SK-N-MC (cell line): ENCODE data around the gene AHNAK.

Experiments
- EZH2 ChIP-seq: fragments of 200-600 bp; sonication (generic); IDR thresholded peaks from one replicate; pipeline ENCODE4 v1.6.1; 2017; ENCODE audit warnings: antibody characterized with exemption
- FOXP2 ChIP-seq: optimal IDR thresholded peaks from 2 replicates; pipeline ENCODE3; 2011; ENCODE audit warnings: mild to moderate bottlenecking, moderate library complexity; ENCODE audit not compliant: insufficient read depth; ENCODE audit errors: extremely low read length, control extremely low read depth
- POLR2AphosphoS5 ChIP-seq: IDR thresholded peaks from 2 replicates; pipeline ENCODE4 v1.6.1; 2012; ENCODE audit warnings: mild to moderate bottlenecking, low read depth, low read length, borderline replicate concordance

- no peak for TF ChIP-seq POLR2AphosphoS5
- TF ChIP-seq FOXP2: no peak
- TF ChIP-seq EZH2: no peak
Observed at GRCh38 chr11:62489204-62489603, 57.4 kb downstream of the AHNAK start.
